ENCODE results near the gene BBS10. TPM values are rescaled to one million over a fixed set of nuclear protein-coding genes. Genes with fewer than 3 reads are reported as not detected.

The BBS10 gene
- total and polyA plus RNA-seq, 4 donors = 21.8 to 44.1 (median 26.8) TPM

Small RNA genes lying within 50 kb of the gene (small RNA-seq; reads per million reads assigned to genes)
- gene RN7SKP172 (ENCODE audit: low replicate concordance) = not detected

Other genes starting within 250 kb of the BBS10 start
- 100 to 1,000 TPM in 1 of 2 donors, 10 to 100 TPM in 1; 54.2 to 149 TPM for gene OSBPL8, start 211.4 kb upstream of the BBS10 start, total RNA-seq
- gene OSBPL8, start 211.4 kb upstream of the BBS10 start, polyA plus RNA-seq (ENCODE audit: insufficient read length in 2 of 2) = 10 to 100 TPM; 34.1 to 59.6 TPM

Measured in spinal cord (tissue), 4 donors.